H1 (cell line): Measurements from ENCODE around the gene GPC1. TPM values are rescaled to one million over a fixed set of nuclear protein-coding genes. Genes with fewer than 3 reads are reported as not detected.
A peak's percentile ranks its signal among the peaks of the same experiment; 100 is the strongest.

Experiments used
- CTCF ChIA-PET: fragments of 300-600 bp; sonication (Branson Sonifier 250); formaldehyde crosslinking; loops from one replicate; lab custom pipeline; 2021; ENCODE audit not compliant: partially characterized antibody; lab: Charles Lee
- POLR2A ChIA-PET: fragments of 300-600 bp; sonication (Branson Sonifier 250); formaldehyde crosslinking; loops from one replicate; lab custom pipeline; 2021; ENCODE audit warnings: inconsistent platforms; ENCODE audit not compliant: partially characterized antibody; lab: Charles Lee
- DNase-seq, 2 experiments: peaks; one replicate each; pipeline versions ENCODE4 v3.0.0 to v3.0.0-alpha.2; 2010 to 2022; ENCODE audit warnings: low spot score in 2 of 2, low read depth in 1 of 2, mixed read lengths in 1 of 2
- FAIRE-seq: peaks from 2 replicates; lab custom pipeline; 2011; peaks lifted over from hg19 to GRCh38; lab: Jason Lieb, UNC
- H2AFZ ChIP-seq: 2 replicates; pipeline ENCODE4 v1.8.1; 2012; ENCODE audit warnings: low read length, inconsistent platforms
- H2AK5ac ChIP-seq: 2 replicates; pipeline ENCODE4 v1.6.1; 2013; ENCODE audit warnings: low read depth, low read length
- H2BK120ac ChIP-seq: replicated peaks from 2 replicates; pipeline ENCODE3; 2013; ENCODE audit warnings: low read depth, low read length, inconsistent platforms
- H2BK12ac ChIP-seq: 2 replicates; pipeline ENCODE4 v1.6.1; 2013; ENCODE audit warnings: low read depth, low read length
- H2BK15ac ChIP-seq: 2 replicates; pipeline ENCODE4 v1.6.1; 2013; ENCODE audit warnings: low read length
- H2BK20ac ChIP-seq: 2 replicates; pipeline ENCODE4 v1.6.1; 2013; ENCODE audit warnings: low read length
- H2BK5ac ChIP-seq: 2 replicates; pipeline ENCODE4 v1.6.1; 2013; ENCODE audit warnings: low read depth, low read length
- H3K14ac ChIP-seq: 2 replicates; pipeline ENCODE4 v1.6.1; 2013; ENCODE audit warnings: inconsistent platforms; ENCODE audit not compliant: insufficient read length
- H3K18ac ChIP-seq: 2 replicates; pipeline ENCODE4 v1.6.1; 2013; ENCODE audit warnings: low read length; ENCODE audit errors: extremely low read depth
- H3K23ac ChIP-seq: 2 replicates; pipeline ENCODE4 v1.6.1; 2013; ENCODE audit warnings: inconsistent platforms; ENCODE audit not compliant: insufficient read length
- H3K23me2 ChIP-seq: 2 replicates; pipeline ENCODE4 v1.6.1; 2013; ENCODE audit warnings: low read depth, low read length
- H3K27ac ChIP-seq: 2 replicates; pipeline ENCODE4 v1.6.1; 2011; ENCODE audit warnings: low read depth, low read length, inconsistent platforms
- H3K27me3 ChIP-seq, 4 experiments: replicated peaks in 1 of 4; 1 replicate in 1 of 4; 2 replicates in 3 of 4; pipeline versions ENCODE4 v1.6.1 to v1.8.1; 2011 to 2013; ENCODE audit warnings: low read length in 3 of 4, mild to moderate bottlenecking in 3 of 4, inconsistent platforms in 2 of 4, mixed read lengths in 2 of 4, moderate library complexity in 1 of 4; ENCODE audit not compliant: control insufficient read depth in 3 of 4, insufficient read depth in 3 of 4; ENCODE audit errors: extremely low read depth in 1 of 4
- H3K36me3 ChIP-seq, 4 experiments: 2 replicates each; pipeline versions ENCODE4 v1.6.1 to v1.8.1; 2011 to 2013; ENCODE audit warnings: mild to moderate bottlenecking in 4 of 4, low read length in 3 of 4, moderate library complexity in 2 of 4, control low read depth in 1 of 4, inconsistent platforms in 1 of 4; ENCODE audit not compliant: insufficient read depth in 4 of 4, control insufficient read depth in 2 of 4
- H3K4ac ChIP-seq: replicated peaks from 2 replicates; pipeline ENCODE3; 2013; ENCODE audit warnings: low read length, low read depth, mixed read lengths, inconsistent platforms; ENCODE audit not compliant: insufficient read length
- H3K4me1 ChIP-seq, 4 experiments: replicated peaks in 1 of 4; 1 replicate in 1 of 4; 2 replicates in 3 of 4; pipeline versions ENCODE4 v1.6.1 to v1.8.1; 2011 to 2013; ENCODE audit warnings: low read length in 3 of 4, inconsistent platforms in 2 of 4, mixed read lengths in 1 of 4; ENCODE audit not compliant: insufficient read depth in 4 of 4, control insufficient read depth in 3 of 4
- H3K4me2 ChIP-seq, 2 experiments: 2 replicates each; pipeline versions ENCODE4 v1.6.1 to v1.8.1; 2011 to 2013; ENCODE audit warnings: low read depth in 2 of 2, low read length in 2 of 2, control low read depth in 1 of 2, inconsistent platforms in 1 of 2, mild to moderate bottlenecking in 1 of 2; ENCODE audit not compliant: insufficient read depth in 1 of 2
- H3K4me3 ChIP-seq, 4 experiments: fragments of 200-600, 300-600 bp in 1 of 4; sonication (generic), shearing (Covaris generic), sonication (Bioruptor Twin) in 1 of 4; 2 replicates each; pipeline versions ENCODE4 v1.5.1 to v1.8.1; 2011 to 2016; ENCODE audit warnings: low read length in 4 of 4, low read depth in 3 of 4, control low read depth in 2 of 4, inconsistent platforms in 2 of 4, mild to moderate bottlenecking in 2 of 4, mixed read lengths in 1 of 4, moderate library complexity in 1 of 4; ENCODE audit not compliant: insufficient read depth in 2 of 4; ENCODE audit errors: extremely low read depth in 1 of 4
- H3K56ac ChIP-seq: replicated peaks from 2 replicates; pipeline ENCODE3; 2013; ENCODE audit warnings: low read depth, mild to moderate bottlenecking, mixed read lengths, low read length, inconsistent platforms; ENCODE audit not compliant: insufficient read length
- H3K79me1 ChIP-seq: 2 replicates; pipeline ENCODE4 v1.6.1; 2013; ENCODE audit warnings: low read depth, low read length, control low read depth
- H3K79me2 ChIP-seq, 2 experiments: 2 replicates each; pipeline versions ENCODE4 v1.6.1 to v1.8.1; 2012 to 2013; ENCODE audit warnings: low read length in 2 of 2, mild to moderate bottlenecking in 2 of 2, inconsistent platforms in 1 of 2; ENCODE audit not compliant: insufficient read depth in 2 of 2, control insufficient read depth in 1 of 2
- H3K9ac ChIP-seq, 4 experiments: replicated peaks in 1 of 4; 1 replicate in 1 of 4; 2 replicates in 3 of 4; pipeline versions ENCODE4 v1.6.1 to v1.8.1; 2011 to 2013; ENCODE audit warnings: low read depth in 3 of 4, low read length in 3 of 4, control low read depth in 2 of 4, mild to moderate bottlenecking in 2 of 4, moderate library complexity in 2 of 4, inconsistent platforms in 1 of 4; ENCODE audit errors: extremely low read depth in 1 of 4
- H3K9me3 ChIP-seq, 2 experiments: 2 replicates each; pipeline versions ENCODE4 v1.6.1 to v1.8.1; 2012 to 2013; ENCODE audit warnings: mild to moderate bottlenecking in 2 of 2, moderate library complexity in 2 of 2, control low read depth in 1 of 2, inconsistent platforms in 1 of 2, low read depth in 1 of 2, low read length in 1 of 2, mixed read lengths in 1 of 2; ENCODE audit not compliant: insufficient read depth in 2 of 2
- H4K20me1 ChIP-seq, 2 experiments: replicated peaks in 1 of 2; 2 replicates each; pipeline versions ENCODE3 to v1.8.1; 2011 to 2013; ENCODE audit warnings: inconsistent platforms in 2 of 2, low read length in 2 of 2, mild to moderate bottlenecking in 1 of 2; ENCODE audit not compliant: insufficient read depth in 2 of 2, control insufficient read depth in 1 of 2
- H4K5ac ChIP-seq: 2 replicates; pipeline ENCODE4 v1.6.1; 2013; ENCODE audit warnings: low read length, low read depth, mixed read lengths, inconsistent platforms; ENCODE audit not compliant: insufficient read length
- H4K8ac ChIP-seq: 2 replicates; pipeline ENCODE4 v1.8.0; 2013; ENCODE audit warnings: mild to moderate bottlenecking, moderate library complexity, low read length, inconsistent platforms; ENCODE audit not compliant: insufficient read depth; ENCODE audit errors: extremely low read depth
- H4K91ac ChIP-seq: replicated peaks from 2 replicates; pipeline ENCODE3; 2013; ENCODE audit warnings: low read length, mixed read lengths, inconsistent platforms; ENCODE audit not compliant: insufficient read length
- WGBS, 2 experiments: shearing (Covaris generic) in 1 of 2; methylation state at CpG; one replicate each; pipeline versions ENCODE4 v1.1.6 to v1.1.7; 2013 to 2015; ENCODE audit warnings: low lambda C conversion rate in 2 of 2, mixed read lengths in 2 of 2, inconsistent platforms in 1 of 2, low coverage in 1 of 2, missing lambda C conversion rate in 1 of 2; ENCODE audit not compliant: insufficient replicate concordance in 2 of 2, insufficient coverage in 1 of 2, insufficient read length in 1 of 2; ENCODE audit errors: extremely low coverage in 1 of 2, missing lambda C conversion rate in 1 of 2; 5-methylcytosine and 5-hydroxymethylcytosine counted together
- polyA plus RNA-seq, 7 experiments: library from polyadenylated mRNA; depleted of rRNA in 3 of 7; stranded (reverse) in 5 of 7; unstranded in 2 of 7; fragments of >200 nt in 5 of 7; fragments of 200-250 nt in 2 of 7; gene quantifications; 1 replicate in 5 of 7; 2 replicates in 1 of 7; 4 replicates in 1 of 7; pipeline versions ENCODE4 v1.2.1 to v1.2.3, GENCODE V29; 2011 to 2013; ENCODE audit warnings: missing spikeins in 2 of 7, mixed read lengths in 2 of 7
- total RNA-seq: library from RNA; stranded (reverse); fragmentation: NEBNext Ultra II Directional; extraction: Animal tissue kit (Norgen Biotek cat#: 25700); gene quantifications from 2 replicates; pipeline ENCODE4 v1.2.1, GENCODE V29; 2021

The GPC1 gene
- total and polyA plus RNA-seq, 2 of the 8 experiments (the other 6 are each of a cell fraction or from before 2014, with no cell fraction given) = 21.9 to 28.3 TPM

- WGBS, 2 experiments = 76% methylated on average over 7 of the region's 18 CpGs; no CpG with 5 or more reads in 1 of the 2 experiments
- DNase-seq = peak in 1 of 2 experiments; percentile 37
- no peak for FAIRE-seq
Observed at GRCh38 chr2:240402566-240403272, 32.7 kb upstream of the GPC1 start.

More at GRCh38 chr2:240402566-240403272, 32.7 kb upstream of the GPC1 start:
- H2AFZ ChIP-seq = no peak overlapping the region
- no peak overlapping the region for H2BK5ac ChIP-seq
- no peaks in the 10 kb centered on the region for H3K79me2 ChIP-seq
- H3K23ac ChIP-seq = no peak overlapping the region
- H3K27me3 ChIP-seq = no peaks in the 10 kb centered on the region
- no peak overlapping the region for H2BK15ac ChIP-seq
- H2BK12ac ChIP-seq = no peak overlapping the region
- H2BK20ac ChIP-seq = no peak overlapping the region
- no peak overlapping the region for H3K14ac ChIP-seq
- CTCF ChIA-PET = interaction anchor here (0.6 kb wide), 1 partner anchor 11 kb away, joined by 3 read pairs; no protein-coding TSS in a partner anchor
- peak overlapping the region; percentile 3; the same call in 1 of the 2 replicates for H4K8ac ChIP-seq
- H3K4ac ChIP-seq = no peak overlapping the region
- H4K91ac ChIP-seq = no peak overlapping the region
- no peak overlapping the region for H2BK120ac ChIP-seq
- no peaks in the 10 kb centered on the region for H3K36me3 ChIP-seq
- H3K9ac ChIP-seq = no peak overlapping the region
- no peak overlapping the region for H3K4me2 ChIP-seq
- H3K56ac ChIP-seq = no peak overlapping the region
- no peaks in the 10 kb centered on the region for H3K9me3 ChIP-seq
- no peaks in the 10 kb centered on the region for H4K20me1 ChIP-seq
- H3K23me2 ChIP-seq = no peaks in the 10 kb centered on the region
- no peak overlapping the region for H2AK5ac ChIP-seq
- no peaks in the 10 kb centered on the region; a peak in 1 of 7 replicates for H3K4me1 ChIP-seq
- no peak overlapping the region for H3K18ac ChIP-seq
- H3K4me3 ChIP-seq = no peak overlapping the region
- POLR2A ChIA-PET = no interaction called here
- H4K5ac ChIP-seq = no peak overlapping the region
- no peaks in the 10 kb centered on the region for H3K79me1 ChIP-seq
- H3K27ac ChIP-seq = no peak overlapping the region
